Posterior vena cava (tissue), 2 donors: ENCODE data around the gene EYS. TPM values are rescaled to one million over a fixed set of nuclear protein-coding genes. Genes with fewer than 3 reads are reported as not detected.

Source experiments
- DNase-seq: peaks from one replicate; pipeline ENCODE4 v3.0.0-alpha.2; 2020; ENCODE audit warnings: low spot score
- intact Hi-C, 2 donors: fragments of 100-400 bp; cut with DNase I; formaldehyde crosslinking; loops; one replicate each; pipeline versions ENCODE4 v1.14.1 to v1.14.2; 2022 to 2023
- total RNA-seq, 2 donors: library from RNA; stranded (reverse); fragmentation: NEBNext Ultra II Directional; extraction: Animal tissue kit (Norgen Biotek cat#: 25700); gene quantifications; one replicate each; pipeline ENCODE4 v1.2.1, GENCODE V29; 2021
- donor health status: DM: yes; HTN: yes; CAD: no.
- donor health status: DM: yes; HTN: yes; CAD: no.

Gene EYS
- total RNA-seq, 2 donors from 2014 or later: not detected

GRCh38 chr6:64803470-64804166, 903.4 kb downstream of the EYS start:
- DNase-seq: no peak
- intact Hi-C loops: no loop called here

GRCh38 chr6:64792534-64792933, 914.5 kb downstream of the EYS start:
- intact Hi-C loops: no loop called here
- DNase-seq: no peak

GRCh38 chr6:64789476-64789875, 917.5 kb downstream of the EYS start:
- intact Hi-C loops: loop anchor here in 1 of 2 donors (2.0 kb wide), 1 partner anchor 57 kb away; no protein-coding TSS in a partner anchor
- no peak for DNase-seq

GRCh38 chr6:64786736-64787135, 920.3 kb downstream of the EYS start:
- intact Hi-C loops: no loop called here
- DNase-seq: no peak

- no peak for DNase-seq
- intact Hi-C loops: no loop called here
These were observed 924.1 kb downstream of the EYS start for GRCh38 chr6:64782877-64783276.

- no peak for DNase-seq
- intact Hi-C loops: no loop called here
These were observed 928.9 kb downstream of the EYS start for GRCh38 chr6:64777941-64778785.

- intact Hi-C loops: no loop called here
- no peak for DNase-seq
These were observed 930.7 kb downstream of the EYS start for GRCh38 chr6:64776359-64776758.

GRCh38 chr6:64774881-64775280, 932.1 kb downstream of the EYS start:
- intact Hi-C loops: no loop called here
- DNase-seq: no peak

- intact Hi-C loops: no loop called here
- DNase-seq: no peak
These were observed 956.1 kb downstream of the EYS start for GRCh38 chr6:64750910-64751309.

GRCh38 chr6:64737418-64737817, 969.6 kb downstream of the EYS start:
- DNase-seq: no peak
- intact Hi-C loops: no loop called here

GRCh38 chr6:64736421-64736950, 970.5 kb downstream of the EYS start:
- DNase-seq: no peak
- intact Hi-C loops: no loop called here

- no peak for DNase-seq
These were observed 973.6 kb downstream of the EYS start for GRCh38 chr6:64733433-64733832.

GRCh38 chr6:64732888-64733287, 974.1 kb downstream of the EYS start:
- no peak for DNase-seq
- intact Hi-C loops: no loop called here

More at GRCh38 chr6:64733433-64733832, 973.6 kb downstream of the EYS start:
- intact Hi-C loops: no loop called here

GRCh38 chr6:64729522-64729921, 977.5 kb downstream of the EYS start:
- intact Hi-C loops: no loop called here
- DNase-seq: no peak

GRCh38 chr6:64727075-64727474, 980.0 kb downstream of the EYS start:
- intact Hi-C loops: no loop called here
- no peak for DNase-seq

- intact Hi-C loops: no loop called here
- DNase-seq: no peak
These were observed 982.9 kb downstream of the EYS start for GRCh38 chr6:64724091-64724490.

GRCh38 chr6:64723327-64724058, 983.5 kb downstream of the EYS start:
- intact Hi-C loops: no loop called here

GRCh38 chr6:64721865-64722264, 985.2 kb downstream of the EYS start:
- intact Hi-C loops: no loop called here
- no peak for DNase-seq

More at GRCh38 chr6:64723327-64724058, 983.5 kb downstream of the EYS start:
- DNase-seq: no peak

GRCh38 chr6:64717281-64717680, 989.7 kb downstream of the EYS start:
- intact Hi-C loops: no loop called here
- DNase-seq: no peak

- intact Hi-C loops: no loop called here
- no peak for DNase-seq
These were observed 991.4 kb downstream of the EYS start for GRCh38 chr6:64715624-64716023.
